Activated T-helper 17 cell treated with anti-CD3 and anti-CD28 coated beads, Interleukin-2, amount 50 U/mL, for 72 hours (primary cell): ENCODE data around the gene GUCY2C. TPM values are rescaled to one million over a fixed set of nuclear protein-coding genes. Genes with fewer than 3 reads are reported as not detected.
A peak's percentile ranks its signal among the peaks of the same experiment; 100 is the strongest.
"Not testable (repeated sequence)": the region's sequence is repeated elsewhere in the genome, so short reads cannot be mapped to it uniquely, and the experiment has no call there.

Experiments
- ATAC-seq: fragments of 150-1000 bp; cut with Tn5 transposase; replicated peaks from 2 replicates; pipeline ENCODE4 v1.10.0; 2021; ENCODE audit warnings: mild to moderate bottlenecking, moderate library complexity
- H3K27ac Mint-ChIP-seq: one replicate; pipeline ENCODE4 v1.8.0; 2022; ENCODE audit warnings: mixed read lengths
- H3K27me3 Mint-ChIP-seq: one replicate; pipeline ENCODE4 v1.8.0; 2022; ENCODE audit warnings: mixed read lengths
- H3K36me3 Mint-ChIP-seq: one replicate; pipeline ENCODE4 v1.8.0; 2022; ENCODE audit warnings: low read depth, mild to moderate bottlenecking, mixed read lengths
- H3K4me1 Mint-ChIP-seq: one replicate; pipeline ENCODE4 v1.8.0; 2022; ENCODE audit warnings: mixed read lengths
- H3K4me3 Mint-ChIP-seq: one replicate; pipeline ENCODE4 v1.8.0; 2022; ENCODE audit warnings: mild to moderate bottlenecking, mixed read lengths
- H3K9me3 Mint-ChIP-seq: one replicate; pipeline ENCODE4 v1.8.0; 2022; ENCODE audit warnings: mixed read lengths
- total RNA-seq, 2 donors: library from RNA; stranded (reverse); gene quantifications; one replicate each; pipeline ENCODE4 v1.2.3, GENCODE V29; 2022

The GUCY2C gene
- total RNA-seq, 2 donors from 2014 or later: not detected

GRCh38 chr12:14695715-14696141 is 671 bp downstream of the GUCY2C start:
- Mint-ChIP-seq H3K27me3 (peaks cover 30% of the 10 kb centered on the region), H3K4me1 (no peaks in the 10 kb centered on the region), H3K4me3 (no peak overlapping the region), H3K36me3 (no peaks in the 10 kb centered on the region), H3K9me3 (no peaks in the 10 kb centered on the region), H3K27ac (no peak overlapping the region)
- ATAC-seq: no peak

DNA sequence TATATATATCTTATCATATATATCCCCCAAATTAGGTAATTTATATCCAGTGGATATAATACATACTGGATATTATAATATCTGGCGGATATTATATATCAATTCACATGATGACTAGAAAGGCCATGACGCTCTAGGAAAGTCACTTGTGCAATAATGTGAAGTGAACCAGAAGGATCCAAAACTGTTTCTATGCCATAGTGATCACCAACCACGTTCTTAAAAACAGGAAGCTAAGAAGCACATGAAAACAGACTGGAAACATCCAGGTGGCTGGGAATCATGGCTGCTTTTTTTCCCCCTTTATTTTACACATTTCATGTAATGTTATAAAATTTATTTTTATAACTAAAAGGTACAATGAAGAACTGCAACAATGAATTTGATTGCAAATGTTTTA is 1.4 kb downstream of the GUCY2C start:
- H3K27ac Mint-ChIP-seq: no peak overlapping the region
- H3K27me3 Mint-ChIP-seq: peaks cover 30% of the 10 kb centered on the region
- no peaks in the 10 kb centered on the region for H3K36me3 Mint-ChIP-seq
- H3K4me1 Mint-ChIP-seq: no peaks in the 10 kb centered on the region
- H3K9me3 Mint-ChIP-seq: no peaks in the 10 kb centered on the region
- no peak overlapping the region for H3K4me3 Mint-ChIP-seq
- no peak for ATAC-seq

GRCh38 chr12:14694145-14694714 is 2.2 kb downstream of the GUCY2C start:
- H3K36me3 Mint-ChIP-seq: no peaks in the 10 kb centered on the region
- no peak for ATAC-seq
- no peaks in the 10 kb centered on the region for H3K4me1 Mint-ChIP-seq
- H3K27ac Mint-ChIP-seq: no peak overlapping the region
- H3K27me3 Mint-ChIP-seq: peaks cover 27% of the 10 kb centered on the region
- no peaks in the 10 kb centered on the region for H3K9me3 Mint-ChIP-seq
- H3K4me3 Mint-ChIP-seq: no peak overlapping the region

- H3K4me3 Mint-ChIP-seq: no peak overlapping the region
- H3K4me1 Mint-ChIP-seq: no peaks in the 10 kb centered on the region
- H3K27ac Mint-ChIP-seq: no peak overlapping the region
- peaks cover 22% of the 10 kb centered on the region for H3K27me3 Mint-ChIP-seq
- no peak for ATAC-seq
- no peaks in the 10 kb centered on the region for H3K9me3 Mint-ChIP-seq
- no peaks in the 10 kb centered on the region for H3K36me3 Mint-ChIP-seq
These were observed 3.3 kb downstream of the GUCY2C start for GRCh38 chr12:14693116-14693515.

- no peak for ATAC-seq
- no peaks in the 10 kb centered on the region for H3K9me3 Mint-ChIP-seq
- H3K36me3 Mint-ChIP-seq: no peaks in the 10 kb centered on the region
- no peaks in the 10 kb centered on the region for H3K4me1 Mint-ChIP-seq
- no peak overlapping the region for H3K27ac Mint-ChIP-seq
- no peak overlapping the region for H3K4me3 Mint-ChIP-seq
- peaks cover 14% of the 10 kb centered on the region for H3K27me3 Mint-ChIP-seq
These were observed 4.8 kb downstream of the GUCY2C start for GRCh38 chr12:14691560-14691959.

DNA sequence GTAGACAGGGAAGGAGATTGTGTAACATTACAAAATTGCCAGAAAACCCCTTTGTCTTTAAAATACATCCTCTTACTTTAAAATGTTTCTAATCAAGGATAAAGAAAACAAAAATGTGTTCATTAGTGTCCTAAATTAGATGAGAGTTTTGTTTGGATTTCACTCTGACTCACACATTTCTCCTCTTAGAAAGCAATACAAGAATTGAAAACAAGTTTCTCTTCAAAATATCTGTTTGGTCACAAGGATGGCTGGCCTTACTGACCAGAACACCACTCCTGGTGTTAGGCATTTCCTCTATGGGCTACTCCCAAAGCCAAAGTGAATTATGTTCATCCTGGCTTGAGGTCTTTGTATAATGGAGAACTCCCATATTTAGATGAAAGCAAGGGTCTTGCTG is 6.4 kb downstream of the GUCY2C start:
- H3K9me3 Mint-ChIP-seq: no peaks in the 10 kb centered on the region
- H3K27me3 Mint-ChIP-seq: peaks cover 14% of the 10 kb centered on the region
- H3K27ac Mint-ChIP-seq: no peak overlapping the region
- H3K4me1 Mint-ChIP-seq: no peaks in the 10 kb centered on the region
- H3K4me3 Mint-ChIP-seq: no peak overlapping the region
- H3K36me3 Mint-ChIP-seq: no peaks in the 10 kb centered on the region
- no peak for ATAC-seq

- H3K4me1 Mint-ChIP-seq: no peaks in the 10 kb centered on the region
- no peak overlapping the region for H3K27ac Mint-ChIP-seq
- ATAC-seq: no peak
- peaks cover 9% of the 10 kb centered on the region for H3K27me3 Mint-ChIP-seq
- no peaks in the 10 kb centered on the region for H3K36me3 Mint-ChIP-seq
- no peak overlapping the region for H3K4me3 Mint-ChIP-seq
- no peaks in the 10 kb centered on the region for H3K9me3 Mint-ChIP-seq
These were observed 7.3 kb downstream of the GUCY2C start for GRCh38 chr12:14689144-14689543.

- H3K27me3 Mint-ChIP-seq, H3K4me3 Mint-ChIP-seq, H3K4me1 Mint-ChIP-seq, H3K9me3 Mint-ChIP-seq, H3K27ac Mint-ChIP-seq, H3K36me3 Mint-ChIP-seq: not testable (repeated sequence)
- ATAC-seq: peak; percentile 70
These were observed 14.2 kb downstream of the GUCY2C start for GRCh38 chr12:14682231-14682630.

- no peaks in the 10 kb centered on the region for H3K9me3 Mint-ChIP-seq
- H3K4me3 Mint-ChIP-seq: no peak overlapping the region
- peaks cover 5% of the 10 kb centered on the region for H3K4me1 Mint-ChIP-seq
- no peaks in the 10 kb centered on the region for H3K27me3 Mint-ChIP-seq
- no peak overlapping the region for H3K27ac Mint-ChIP-seq
- H3K36me3 Mint-ChIP-seq: no peaks in the 10 kb centered on the region
- ATAC-seq: peak; percentile 72
These were observed 14.8 kb downstream of the GUCY2C start for GRCh38 chr12:14681625-14682024.

GRCh38 chr12:14681190-14681589 is 15.2 kb downstream of the GUCY2C start:
- peaks cover 5% of the 10 kb centered on the region for H3K4me1 Mint-ChIP-seq
- no peak for ATAC-seq
- H3K4me3 Mint-ChIP-seq: no peak overlapping the region
- no peak overlapping the region for H3K27ac Mint-ChIP-seq
- no peaks in the 10 kb centered on the region for H3K27me3 Mint-ChIP-seq
- H3K9me3 Mint-ChIP-seq: no peaks in the 10 kb centered on the region
- no peaks in the 10 kb centered on the region for H3K36me3 Mint-ChIP-seq

DNA sequence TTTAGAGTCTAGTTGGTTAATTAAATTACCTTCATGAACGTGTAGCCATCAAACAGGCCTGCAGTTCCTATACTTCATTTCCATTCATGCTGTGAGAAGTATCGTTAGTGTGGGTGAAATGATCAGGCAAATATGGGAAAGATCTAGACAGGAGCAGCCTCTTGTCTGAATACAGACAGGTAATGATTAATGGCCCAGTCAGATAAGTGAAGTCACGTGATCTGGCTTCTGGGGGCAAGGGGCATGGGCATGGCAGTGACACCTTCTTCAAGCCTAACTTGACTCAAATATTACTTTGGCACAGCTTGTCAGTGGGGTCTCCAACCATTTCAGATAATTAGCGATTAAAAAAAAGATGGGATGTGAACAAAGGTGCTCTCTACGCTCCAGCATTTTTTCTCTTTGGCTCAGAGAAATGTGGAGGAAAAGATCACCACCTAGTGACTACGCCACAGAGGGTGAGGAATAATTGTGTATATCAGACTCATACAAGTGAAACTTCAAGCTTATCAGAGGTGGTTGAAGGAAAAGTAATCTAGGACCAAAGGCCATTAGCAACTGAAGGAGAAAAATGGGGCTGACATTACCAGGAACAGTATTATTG is 17.8 kb downstream of the GUCY2C start:
- H3K27ac Mint-ChIP-seq: no peak overlapping the region
- peaks cover 5% of the 10 kb centered on the region for H3K4me1 Mint-ChIP-seq
- H3K27me3 Mint-ChIP-seq: peaks cover 9% of the 10 kb centered on the region
- H3K4me3 Mint-ChIP-seq: no peak overlapping the region
- no peaks in the 10 kb centered on the region for H3K36me3 Mint-ChIP-seq
- no peak for ATAC-seq
- H3K9me3 Mint-ChIP-seq: no peaks in the 10 kb centered on the region

GRCh38 chr12:14668591-14668990 is 27.8 kb downstream of the GUCY2C start:
- Mint-ChIP-seq H3K27ac (no peak overlapping the region), H3K4me1 (peaks cover 11% of the 10 kb centered on the region), H3K4me3 (no peak overlapping the region), H3K9me3 (no peaks in the 10 kb centered on the region), H3K36me3 (no peaks in the 10 kb centered on the region), H3K27me3 (peaks cover 6% of the 10 kb centered on the region)
- ATAC-seq: no peak

GRCh38 chr12:14665354-14666348 is 30.7 kb downstream of the GUCY2C start:
- H3K27me3 Mint-ChIP-seq: peaks cover 5% of the 10 kb centered on the region
- no peaks in the 10 kb centered on the region for H3K9me3 Mint-ChIP-seq

GRCh38 chr12:14664434-14665023 is 31.9 kb downstream of the GUCY2C start:
- Mint-ChIP-seq H3K4me1 (peaks cover 11% of the 10 kb centered on the region), H3K36me3 (no peaks in the 10 kb centered on the region), H3K27me3 (peaks cover 5% of the 10 kb centered on the region), H3K9me3 (no peaks in the 10 kb centered on the region), H3K27ac (no peak overlapping the region), H3K4me3 (no peak overlapping the region)
- ATAC-seq: no peak

More at GRCh38 chr12:14665354-14666348, 30.7 kb downstream of the GUCY2C start:
- Mint-ChIP-seq H3K36me3 (no peaks in the 10 kb centered on the region), H3K4me1 (peaks cover 11% of the 10 kb centered on the region), H3K27ac (no peak overlapping the region), H3K4me3 (no peak overlapping the region)
- ATAC-seq: no peak
